MM.1S (cell line): ENCODE data around the gene FNTB.

Source experiments
- CTCF ChIP-seq: fragments of 300-600 bp; sonication (generic); IDR thresholded peaks from 2 replicates; pipeline ENCODE4 v1.5.1; 2016; ENCODE audit warnings: antibody characterized with exemption, low read length, mixed read lengths
- EZH2phosphoT487 ChIP-seq: fragments of 300-600 bp; sonication (generic); IDR thresholded peaks from 2 replicates; pipeline ENCODE4 v1.6.1; 2018; ENCODE audit warnings: antibody characterized with exemption, low read length

DNA sequence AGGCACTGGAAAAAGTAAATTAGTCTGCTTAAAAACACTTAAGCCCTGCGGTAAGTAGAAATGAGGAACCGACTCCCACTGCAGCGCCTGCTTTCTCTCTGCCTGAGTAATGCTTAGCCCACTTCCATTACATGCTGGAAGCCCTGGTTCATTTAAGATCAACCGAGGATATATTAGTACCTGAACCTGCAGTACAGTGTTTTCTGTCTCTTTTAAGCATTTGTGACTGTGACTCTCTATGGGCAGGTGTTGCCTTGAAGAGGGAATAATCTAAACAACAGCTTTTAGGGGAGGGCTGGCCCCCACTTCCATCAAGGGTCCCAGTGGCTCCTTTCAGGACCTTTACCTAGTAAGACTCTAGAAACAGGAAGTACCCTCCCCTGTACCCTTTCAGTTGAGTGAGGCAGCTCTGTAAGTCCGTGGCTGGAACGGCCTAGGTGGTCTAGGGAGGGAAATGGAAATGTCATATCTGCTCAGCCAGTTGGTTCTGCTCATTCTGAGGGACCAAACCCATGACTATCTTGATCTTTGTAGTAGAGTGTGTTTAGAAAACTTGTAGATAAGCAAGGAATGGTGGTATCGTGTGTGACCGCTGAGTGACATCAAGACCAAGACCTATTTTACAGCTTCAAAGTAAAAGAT is 56.2 kb downstream of the FNTB start:
- TF ChIP-seq CTCF: no peak
- no peak for TF ChIP-seq EZH2phosphoT487
